Ureter (tissue), 1 donor: Measurements from ENCODE around the gene TCF12. TPM values are rescaled to one million over a fixed set of nuclear protein-coding genes. Genes with fewer than 3 reads are reported as not detected.

Experiments used
- DNase-seq: peaks from one replicate; pipeline ENCODE4 v3.0.0-alpha.2; 2020; ENCODE audit warnings: low spot score
- total RNA-seq: library from RNA; stranded (reverse); gene quantifications from one replicate; pipeline ENCODE4 v1.2.4, GENCODE V29; 2023
- donor health status: DM: yes; HTN: yes; CAD: no.

Gene TCF12
- total RNA-seq, 1 donor from 2014 or later: 158 TPM

DNA sequence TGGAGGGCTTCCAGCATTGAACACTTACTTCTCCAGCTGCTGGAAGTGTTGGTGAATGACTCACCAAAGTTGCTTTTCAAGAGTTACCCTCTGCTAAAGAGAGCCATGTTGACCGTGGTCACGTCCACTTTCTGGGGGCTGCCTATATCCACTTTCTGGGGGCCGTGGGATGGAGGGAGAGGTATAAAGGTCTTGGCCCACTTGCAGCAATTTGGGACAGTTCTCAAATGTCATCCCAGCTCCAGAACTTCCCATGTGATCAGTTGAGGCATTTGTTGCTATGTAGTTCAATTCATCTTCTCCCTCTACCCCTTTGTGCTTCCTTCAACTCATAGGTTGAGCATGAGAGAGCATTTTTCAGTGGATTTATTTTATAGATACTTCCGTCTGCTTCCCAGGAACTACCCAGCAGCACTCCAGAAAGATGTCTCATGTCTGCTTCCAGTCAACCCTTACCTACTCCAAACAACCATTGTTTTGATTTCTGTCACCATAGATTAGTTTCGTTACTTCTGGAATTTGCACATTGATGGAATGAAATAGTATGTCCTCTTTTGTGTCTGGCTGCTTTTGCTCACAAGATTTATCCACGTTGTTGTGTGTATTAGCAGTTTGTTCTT is 130.6 kb downstream of the TCF12 start:
- DNase-seq: no peak

- no peak for DNase-seq
Observed at GRCh38 chr15:57053470-57053869, 135.0 kb downstream of the TCF12 start.

DNA sequence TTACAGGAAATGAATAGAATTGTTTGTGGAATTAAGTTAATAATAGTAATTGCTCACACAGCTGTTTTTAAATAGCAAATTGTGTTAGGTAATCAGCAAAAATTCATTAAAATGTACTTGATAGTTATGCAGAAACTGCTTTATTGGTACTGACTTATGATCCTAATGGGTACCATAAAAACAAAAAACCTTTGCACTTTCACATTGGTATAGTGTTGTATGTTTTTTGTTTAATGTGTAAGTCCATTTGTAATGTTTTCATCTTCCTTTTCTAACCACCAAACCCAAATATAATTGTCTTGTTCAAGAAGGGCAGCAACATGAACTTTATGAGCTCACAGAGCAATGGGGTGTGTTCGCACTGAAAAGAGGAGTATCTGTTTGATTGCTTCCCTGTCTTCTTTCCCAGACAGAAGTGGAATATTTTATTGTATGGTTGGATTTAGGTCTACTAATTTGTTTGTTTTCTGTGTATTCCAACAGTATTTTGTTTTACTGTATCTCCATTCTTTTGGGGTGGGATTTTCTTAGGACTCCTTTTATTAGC is 135.8 kb downstream of the TCF12 start:
- no peak for DNase-seq

- DNase-seq: no peak
Observed at GRCh38 chr15:57056357-57056756, 137.9 kb downstream of the TCF12 start.

DNA sequence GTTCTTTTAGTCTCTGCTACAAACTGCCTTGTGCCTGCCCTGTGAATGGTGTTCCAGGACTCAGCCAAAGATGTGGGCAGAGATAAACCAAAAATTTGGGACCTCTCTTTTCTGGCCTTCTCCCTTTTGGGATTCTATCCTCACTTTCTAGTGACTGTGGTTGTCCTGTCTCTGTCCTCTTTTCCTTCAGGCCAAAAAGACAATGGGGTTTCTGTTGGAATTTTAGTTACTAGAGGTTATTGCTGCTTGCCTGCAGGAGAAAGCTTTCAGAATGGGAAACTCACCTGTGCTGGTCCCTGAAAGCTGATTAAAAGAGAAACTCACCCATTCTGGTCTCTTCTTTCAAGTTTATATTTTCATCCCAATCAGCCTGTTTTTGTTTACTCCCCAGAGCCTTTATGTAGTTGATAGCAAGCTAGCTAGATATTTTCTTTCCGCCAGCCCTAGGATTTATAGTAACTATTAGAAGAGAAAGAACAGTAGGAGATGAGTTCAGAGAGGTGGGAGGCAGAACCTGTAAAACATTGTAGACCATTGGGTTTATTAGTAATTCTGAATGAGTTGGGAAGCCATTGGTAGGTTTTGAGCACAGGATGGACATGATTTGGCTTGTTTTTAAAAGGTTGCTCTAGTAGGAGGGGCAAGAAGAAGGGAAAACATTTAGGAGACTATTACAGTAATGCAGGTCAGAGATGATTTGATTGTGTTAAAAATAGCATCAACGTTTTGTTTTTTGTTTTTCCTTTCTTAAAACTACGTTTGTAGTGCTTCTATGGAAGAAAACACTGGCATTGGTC is 138.9 kb downstream of the TCF12 start:
- no peak for DNase-seq

DNA sequence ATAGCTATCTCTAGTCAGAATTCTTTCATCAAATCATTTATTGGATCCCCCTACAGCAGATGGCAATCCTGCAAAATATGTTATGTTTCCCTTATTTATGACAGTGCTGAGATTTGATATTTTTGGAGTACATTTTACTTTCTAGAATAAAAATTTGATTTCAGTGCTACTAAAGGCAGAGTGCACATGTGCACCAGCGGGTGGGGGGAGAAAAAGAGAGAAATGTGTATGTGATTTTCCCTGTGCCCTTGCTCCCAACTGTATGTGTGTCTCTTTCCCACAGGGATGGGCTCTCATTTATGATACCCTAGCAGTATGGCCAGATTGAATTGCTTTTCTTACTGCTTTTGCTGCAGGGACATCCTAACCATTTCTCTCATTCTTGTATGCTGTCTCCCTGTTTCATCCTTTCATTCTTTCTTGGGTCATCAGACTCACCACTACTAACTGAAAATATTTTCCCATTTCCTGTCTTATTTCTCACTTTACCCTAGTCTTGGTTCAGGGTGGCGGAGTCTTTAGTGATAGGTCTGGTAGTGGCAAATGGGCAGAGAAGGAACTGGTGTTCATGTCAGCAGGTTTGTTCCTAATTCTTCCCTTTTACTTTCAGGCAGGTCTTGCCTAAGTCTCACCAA is 140.7 kb downstream of the TCF12 start:
- no peak for DNase-seq

DNA sequence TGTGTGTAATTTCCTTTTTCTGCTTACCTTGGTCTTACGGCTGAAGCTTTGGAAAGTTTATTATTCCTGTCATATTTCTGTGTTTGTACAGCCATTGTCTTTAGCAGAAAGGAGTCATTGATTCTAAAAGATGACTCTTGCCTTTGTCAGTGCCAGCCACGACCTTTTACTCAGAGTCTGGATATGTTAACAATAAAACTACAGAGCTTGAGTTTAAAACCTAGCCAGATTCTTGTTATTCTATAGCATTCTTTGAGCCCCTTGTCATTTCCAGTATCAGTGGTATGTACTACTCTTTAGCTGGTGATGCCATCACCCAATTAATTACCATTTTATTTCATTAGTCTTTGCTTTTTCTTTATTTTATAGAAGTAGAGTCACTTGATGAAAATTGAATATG is 142.4 kb downstream of the TCF12 start:
- no peak for DNase-seq

DNA sequence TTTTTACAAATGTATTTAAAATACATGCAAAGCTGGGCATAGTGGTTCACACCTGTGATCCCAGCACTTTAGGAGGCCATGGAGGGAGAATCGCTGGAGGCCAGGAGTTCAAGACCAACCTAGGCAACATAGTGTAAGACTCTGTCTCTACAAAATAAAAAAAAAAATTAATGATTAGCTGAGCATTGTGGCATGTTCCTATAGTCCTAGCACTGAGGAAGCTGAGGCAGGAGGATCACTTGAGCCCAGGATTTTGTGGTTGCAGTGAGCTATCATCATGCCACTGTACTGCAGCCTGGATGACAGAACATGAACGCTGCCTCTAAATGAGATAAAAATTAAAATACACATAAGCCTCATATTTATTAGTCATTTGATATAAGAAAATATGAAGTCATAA is 142.8 kb downstream of the TCF12 start:
- DNase-seq: no peak

DNA sequence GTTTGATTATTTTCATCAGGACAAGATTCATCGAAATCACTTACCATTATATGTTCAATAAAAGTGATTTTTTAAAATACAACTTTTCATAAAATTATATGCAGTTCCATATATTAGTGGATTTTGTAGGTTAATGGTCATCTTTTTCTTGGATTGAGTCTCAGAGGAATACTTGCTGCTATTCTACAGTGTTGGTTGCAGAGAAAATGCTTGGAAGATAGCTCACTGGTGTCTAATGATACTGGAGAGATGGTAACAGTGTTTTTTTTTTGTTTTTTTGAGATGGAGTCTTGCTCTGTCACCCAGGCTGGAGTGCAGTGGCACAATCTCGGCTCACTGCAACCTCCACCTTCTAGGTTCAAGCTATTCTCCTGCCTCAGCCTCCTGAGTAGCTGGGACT is 143.3 kb downstream of the TCF12 start:
- no peak for DNase-seq

DNA sequence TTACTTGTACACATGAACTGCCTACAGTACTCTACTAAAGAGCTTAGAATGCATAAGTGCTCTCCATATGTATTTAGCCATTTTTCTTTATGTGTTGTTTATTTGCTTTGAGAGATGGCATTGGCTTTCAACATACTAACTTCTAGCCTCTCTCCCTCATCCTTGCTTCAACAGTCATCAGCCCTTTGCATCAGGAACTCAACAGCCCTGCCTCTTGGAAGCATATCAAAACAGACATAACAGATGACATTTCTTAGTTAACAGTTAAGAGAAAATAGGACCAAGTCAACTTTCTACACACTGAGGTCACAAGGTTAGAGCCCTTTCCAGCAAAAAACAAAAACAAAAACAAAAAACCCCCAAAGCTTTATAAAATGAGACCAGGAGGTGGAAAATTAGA is 145.6 kb downstream of the TCF12 start:
- no peak for DNase-seq

GRCh38 chr15:57069423-57069822 is 151.0 kb downstream of the TCF12 start:
- no peak for DNase-seq

GRCh38 chr15:57070674-57071073 is 152.2 kb downstream of the TCF12 start:
- DNase-seq: no peak

GRCh38 chr15:57079446-57079845 is 161.0 kb downstream of the TCF12 start:
- no peak for DNase-seq

GRCh38 chr15:57079931-57080620 is 161.6 kb downstream of the TCF12 start:
- no peak for DNase-seq

DNA sequence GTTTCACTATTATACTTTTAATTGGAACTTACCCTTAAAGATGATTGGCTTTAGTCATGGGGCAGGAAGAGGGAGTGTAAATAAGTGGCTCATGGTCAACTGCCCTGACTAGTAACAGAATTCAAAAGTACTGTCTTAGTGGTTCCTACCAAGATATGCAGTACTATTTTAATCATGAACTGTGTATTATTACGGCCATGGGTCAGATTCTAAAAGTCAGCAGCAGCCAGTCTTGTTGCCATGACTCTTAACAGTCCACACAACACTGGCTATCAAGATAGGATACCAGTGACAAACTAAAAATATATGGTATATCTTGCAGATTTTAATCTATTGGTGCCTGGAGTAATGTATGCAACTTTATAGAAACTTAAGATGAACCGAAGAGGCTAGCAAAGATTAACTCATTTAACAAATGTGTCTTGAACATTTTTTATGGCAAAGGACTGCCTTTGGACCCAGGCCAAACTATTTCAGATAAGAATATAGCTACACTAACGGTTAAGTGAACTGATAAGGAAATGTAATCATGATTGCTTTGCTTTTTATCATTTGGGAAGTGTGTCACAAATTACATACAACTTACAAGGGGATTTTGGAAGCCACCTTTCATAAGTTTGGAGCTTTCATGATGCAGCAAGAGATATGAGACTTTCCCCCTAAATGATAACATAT is 163.7 kb downstream of the TCF12 start:
- DNase-seq: no peak

DNA sequence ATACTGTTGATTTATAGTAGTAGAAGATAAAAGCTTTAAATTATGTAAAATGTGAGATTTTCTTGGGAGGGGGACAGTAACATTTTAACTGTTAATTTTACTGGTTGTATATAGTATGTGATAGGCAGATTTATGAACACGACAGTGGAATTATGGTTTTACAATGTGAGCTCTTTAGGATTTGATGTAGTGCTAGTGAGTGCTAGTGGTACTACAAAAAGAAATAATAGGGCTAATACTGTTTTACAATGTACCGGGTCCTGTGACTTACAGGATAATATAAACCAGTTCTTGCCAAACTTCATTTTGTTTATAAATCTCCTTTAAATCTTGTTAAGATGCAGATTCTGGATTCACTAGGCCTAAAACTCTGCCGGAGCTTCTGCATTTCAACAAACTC is 165.7 kb downstream of the TCF12 start:
- no peak for DNase-seq

- DNase-seq: no peak
Observed at GRCh38 chr15:57085267-57085666, 166.8 kb downstream of the TCF12 start.

- no peak for DNase-seq
Observed at GRCh38 chr15:57086857-57087427, 168.5 kb downstream of the TCF12 start.

DNA sequence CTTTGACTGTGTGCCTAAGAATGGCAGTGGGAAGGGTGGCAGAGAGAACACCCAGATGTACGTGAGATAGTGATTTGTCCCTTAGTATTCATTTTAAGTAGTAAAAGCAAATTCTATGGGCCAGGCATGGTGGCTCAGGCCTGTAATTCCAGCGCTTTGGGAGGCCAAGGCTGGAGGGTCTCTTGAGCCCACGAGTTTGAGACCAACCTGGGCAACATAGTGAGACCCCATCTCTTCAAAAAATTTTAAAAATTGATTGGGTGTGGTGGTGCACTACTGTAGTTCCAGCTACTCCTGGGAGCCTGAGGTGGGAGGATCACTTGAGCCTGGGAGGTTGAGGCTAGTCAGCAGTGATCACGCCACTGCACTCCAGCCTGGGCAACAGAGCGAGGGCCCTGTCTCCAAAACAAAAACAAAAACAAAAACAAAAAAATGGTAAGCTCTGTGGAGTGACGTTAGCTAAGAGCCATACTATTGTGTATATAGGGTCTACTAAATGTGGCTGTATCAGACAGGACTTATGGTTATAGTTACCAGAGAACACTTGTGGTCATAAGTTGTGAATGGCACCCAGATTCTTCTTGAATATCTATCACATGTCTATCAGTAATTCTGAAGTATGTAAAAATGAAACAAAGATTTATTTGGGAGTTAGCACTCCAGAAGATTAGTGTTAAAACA is 171.5 kb downstream of the TCF12 start:
- DNase-seq: no peak

- DNase-seq: no peak
Observed at GRCh38 chr15:57090496-57090859, 172.0 kb downstream of the TCF12 start.

DNA sequence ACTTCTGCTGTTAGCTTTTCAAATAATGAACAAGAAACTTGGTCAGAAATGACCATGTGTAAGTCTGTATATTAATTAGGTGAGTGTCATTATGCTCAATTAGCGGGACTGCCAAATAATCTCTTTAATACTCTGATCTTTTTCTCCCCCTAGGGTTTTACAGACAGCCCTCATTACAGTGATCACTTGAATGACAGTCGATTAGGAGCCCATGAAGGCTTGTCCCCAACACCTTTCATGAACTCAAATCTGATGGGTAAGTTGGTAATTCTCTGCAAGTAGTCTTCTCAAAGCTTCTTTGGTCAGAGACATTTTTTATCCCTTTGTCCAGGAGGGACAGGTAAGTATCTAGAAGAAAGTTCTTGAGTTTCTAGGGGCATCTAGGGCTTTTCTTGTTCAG is 173.2 kb downstream of the TCF12 start:
- DNase-seq: no peak
